Cardiac muscle cell (in vitro differentiated cells and primary cell): ENCODE data around the gene UBASH3B. TPM values are rescaled to one million over a fixed set of nuclear protein-coding genes. Genes with fewer than 3 reads are reported as not detected.

Source experiments
- DNase-seq, 2 donors: peaks; one replicate each; pipeline versions ENCODE4 v3.0.0 to v3.0.0-alpha.2; 2010 to 2017; ENCODE audit warnings: low read depth in 1 of 2, low spot score in 1 of 2
- H3K27ac ChIP-seq: fragments of 200-600 bp; sonication (generic); 2 replicates; pipeline ENCODE4 v1.5.1; 2016
- H3K27me3 ChIP-seq: fragments of 200-600 bp; sonication (generic); 2 replicates; pipeline ENCODE4 v1.6.0; 2016; ENCODE audit warnings: control low read depth
- H3K36me3 ChIP-seq: fragments of 200-600 bp; sonication (generic); 2 replicates; pipeline ENCODE4 v1.5.1; 2016; ENCODE audit warnings: control low read depth
- H3K4me1 ChIP-seq: fragments of 200-600 bp; sonication (generic); 2 replicates; pipeline ENCODE4 v1.8.1; 2017; ENCODE audit warnings: low read depth, mild to moderate bottlenecking, mixed run types
- H3K4me3 ChIP-seq: fragments of 200-600 bp; sonication (generic); 2 replicates; pipeline ENCODE4 v1.5.1; 2016; ENCODE audit warnings: mild to moderate bottlenecking
- H3K9me3 ChIP-seq: fragments of 200-600 bp; sonication (generic); 2 replicates; pipeline ENCODE4 v1.5.1; 2017; ENCODE audit warnings: low read depth, mild to moderate bottlenecking, control low read depth
- polyA plus RNA-seq: library from polyadenylated mRNA; unstranded; fragments of >200 nt; fragmentation: Nextera tagmentation; extraction: Ambion mirVana; gene quantifications from 2 replicates; pipeline ENCODE4 v1.2.1, GENCODE V29; 2016
- total RNA-seq: library from RNA; depleted of rRNA; stranded (reverse); fragments of >200 nt; gene quantifications from 2 replicates; pipeline ENCODE4 v1.2.3, GENCODE V29; 2016
- TF ChIP-seq, protein P1 (sequence below): IDR thresholded peaks from 2 replicates; pipeline ENCODE4 v1.5.1; 2012; ENCODE audit warnings: low read depth, mild to moderate bottlenecking, low read length

UBASH3B gene
- total and polyA plus RNA-seq, 2 experiments from 2014 or later, result 2.7 TPM; not detected in 1

DNA sequence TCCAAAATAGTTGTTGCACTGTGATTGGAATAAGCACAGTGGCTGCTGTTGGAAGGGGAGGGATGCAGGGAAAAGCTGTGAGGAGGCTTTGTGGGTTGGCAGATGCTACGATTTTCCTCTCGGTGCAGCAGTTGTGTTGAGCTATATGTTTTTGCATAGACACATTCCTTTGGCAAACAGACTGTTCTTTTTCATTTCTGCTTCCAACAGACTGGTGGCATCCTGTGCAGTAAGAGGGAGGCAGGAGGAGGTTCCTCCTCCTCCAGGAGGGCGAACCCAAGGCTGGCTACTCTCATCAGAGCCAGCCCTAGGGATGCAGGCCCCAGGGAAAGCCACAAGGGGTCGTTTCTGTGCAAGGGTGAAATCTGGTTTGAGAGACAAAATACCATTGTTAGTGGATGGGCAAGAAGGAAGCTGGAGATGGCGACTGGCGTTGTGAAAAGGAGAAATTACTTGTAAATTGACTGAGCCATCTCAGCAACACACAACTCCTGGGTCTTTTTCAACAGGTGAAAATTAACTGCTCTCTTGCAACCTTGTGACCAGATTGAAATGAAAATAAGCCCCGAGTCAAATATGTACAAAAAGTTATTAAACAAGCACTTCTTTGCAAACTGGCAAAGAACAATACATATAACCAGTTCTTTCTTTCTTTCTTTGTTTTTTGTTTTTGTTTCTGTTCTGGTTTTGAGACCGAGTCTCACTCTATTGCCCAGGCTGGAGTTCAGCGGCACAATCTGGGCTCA lies 26.5 kb upstream of the UBASH3B start:
- TF ChIP-seq, protein P1, sequence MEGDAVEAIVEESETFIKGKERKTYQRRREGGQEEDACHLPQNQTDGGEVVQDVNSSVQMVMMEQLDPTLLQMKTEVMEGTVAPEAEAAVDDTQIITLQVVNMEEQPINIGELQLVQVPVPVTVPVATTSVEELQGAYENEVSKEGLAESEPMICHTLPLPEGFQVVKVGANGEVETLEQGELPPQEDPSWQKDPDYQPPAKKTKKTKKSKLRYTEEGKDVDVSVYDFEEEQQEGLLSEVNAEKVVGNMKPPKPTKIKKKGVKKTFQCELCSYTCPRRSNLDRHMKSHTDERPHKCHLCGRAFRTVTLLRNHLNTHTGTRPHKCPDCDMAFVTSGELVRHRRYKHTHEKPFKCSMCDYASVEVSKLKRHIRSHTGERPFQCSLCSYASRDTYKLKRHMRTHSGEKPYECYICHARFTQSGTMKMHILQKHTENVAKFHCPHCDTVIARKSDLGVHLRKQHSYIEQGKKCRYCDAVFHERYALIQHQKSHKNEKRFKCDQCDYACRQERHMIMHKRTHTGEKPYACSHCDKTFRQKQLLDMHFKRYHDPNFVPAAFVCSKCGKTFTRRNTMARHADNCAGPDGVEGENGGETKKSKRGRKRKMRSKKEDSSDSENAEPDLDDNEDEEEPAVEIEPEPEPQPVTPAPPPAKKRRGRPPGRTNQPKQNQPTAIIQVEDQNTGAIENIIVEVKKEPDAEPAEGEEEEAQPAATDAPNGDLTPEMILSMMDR, result peak; percentile 94
- H3K4me1 ChIP-seq, result no peaks in the 10 kb centered on the region
- no peaks in the 10 kb centered on the region for H3K36me3 ChIP-seq
- H3K9me3 ChIP-seq, result no peaks in the 10 kb centered on the region
- DNase-seq, result peak; percentile 69 to 82
- no peaks in the 10 kb centered on the region for H3K27me3 ChIP-seq
- no peak overlapping the region for H3K27ac ChIP-seq
- H3K4me3 ChIP-seq, result no peak overlapping the region

DNA sequence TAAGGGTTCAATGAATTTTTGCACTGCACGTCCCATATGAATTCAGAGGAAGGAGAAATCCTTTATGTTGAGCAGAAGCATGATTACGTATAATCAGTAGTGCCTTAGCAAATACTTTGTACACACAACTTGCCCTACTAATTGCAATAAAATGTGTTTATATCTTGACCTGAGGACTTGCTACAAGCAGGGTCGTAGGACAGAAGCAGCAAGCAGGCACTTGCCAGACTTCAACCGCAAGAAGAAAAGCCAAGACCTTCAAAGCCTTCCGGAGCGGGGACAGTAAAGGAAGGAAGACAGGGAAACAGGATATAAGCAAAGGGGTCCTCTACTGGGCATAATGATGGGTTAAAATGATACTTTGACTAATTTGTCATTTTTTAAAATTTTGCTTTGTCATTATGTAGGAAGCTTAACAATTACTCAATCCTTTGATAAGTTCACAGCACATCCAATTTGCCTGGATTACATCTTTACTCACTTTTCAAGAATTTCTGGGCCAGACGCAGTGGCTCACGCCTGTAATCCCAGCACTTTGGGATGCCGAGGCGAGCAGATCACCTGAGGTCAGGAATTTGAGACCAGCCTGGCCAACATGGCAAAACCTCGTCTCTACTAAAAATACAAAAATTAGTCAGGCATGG lies 23.2 kb upstream of the UBASH3B start:
- Histone ChIP-seq H3K4me1 (no peaks in the 10 kb centered on the region), H3K36me3 (no peaks in the 10 kb centered on the region), H3K27me3 (no peaks in the 10 kb centered on the region), H3K4me3 (no peak overlapping the region), H3K27ac (no peak overlapping the region), H3K9me3 (no peaks in the 10 kb centered on the region)
- TF ChIP-seq, protein P1, result no peak
- DNase-seq, result no peak

- Histone ChIP-seq H3K27ac (no peak overlapping the region), H3K36me3 (no peaks in the 10 kb centered on the region), H3K27me3 (no peaks in the 10 kb centered on the region), H3K4me1 (no peaks in the 10 kb centered on the region), H3K9me3 (no peaks in the 10 kb centered on the region), H3K4me3 (no peak overlapping the region)
- peak; percentile 68 to 72 for DNase-seq
- TF ChIP-seq, protein P1, result peak; percentile 51
Observed at GRCh38 chr11:122633219-122633829, 22.2 kb upstream of the UBASH3B start.

GRCh38 chr11:122634501-122634900 lies 21.0 kb upstream of the UBASH3B start:
- Histone ChIP-seq H3K27ac (no peak overlapping the region), H3K9me3 (no peaks in the 10 kb centered on the region), H3K4me3 (no peak overlapping the region), H3K36me3 (no peaks in the 10 kb centered on the region), H3K4me1 (no peaks in the 10 kb centered on the region), H3K27me3 (no peaks in the 10 kb centered on the region)
- no peak for DNase-seq
- TF ChIP-seq, protein P1, result no peak

DNA sequence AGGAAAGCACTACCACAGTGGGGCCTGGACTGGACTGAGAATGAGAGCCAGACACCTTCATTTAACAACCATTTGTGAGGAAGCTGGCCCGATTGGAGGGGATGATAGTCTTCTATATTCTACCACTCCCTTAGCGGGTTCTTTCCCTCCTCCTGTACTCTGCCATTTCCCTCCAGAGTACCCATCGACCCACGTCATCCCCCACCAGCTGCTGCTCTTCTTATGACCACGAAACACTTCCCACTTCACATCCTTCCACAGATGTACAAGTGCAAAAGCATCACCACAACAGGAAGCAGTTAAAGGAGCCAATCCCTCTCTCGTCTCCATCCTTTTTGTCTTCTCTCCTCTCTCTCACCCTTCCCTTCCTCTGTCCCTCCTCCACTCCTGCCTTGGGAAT lies 18.0 kb upstream of the UBASH3B start:
- no peaks in the 10 kb centered on the region for H3K9me3 ChIP-seq
- H3K4me3 ChIP-seq, result no peak overlapping the region
- TF ChIP-seq, protein P1, result no peak
- no peak for DNase-seq
- no peak overlapping the region for H3K27ac ChIP-seq
- H3K4me1 ChIP-seq, result no peaks in the 10 kb centered on the region
- no peaks in the 10 kb centered on the region for H3K36me3 ChIP-seq
- no peaks in the 10 kb centered on the region for H3K27me3 ChIP-seq
